Measurements from ENCODE around the gene JCAD.
"Not testable (repeated sequence)": the region's sequence is repeated elsewhere in the genome, so short reads cannot be mapped to it uniquely, and the experiment has no call there.

JCAD gene, protein sequence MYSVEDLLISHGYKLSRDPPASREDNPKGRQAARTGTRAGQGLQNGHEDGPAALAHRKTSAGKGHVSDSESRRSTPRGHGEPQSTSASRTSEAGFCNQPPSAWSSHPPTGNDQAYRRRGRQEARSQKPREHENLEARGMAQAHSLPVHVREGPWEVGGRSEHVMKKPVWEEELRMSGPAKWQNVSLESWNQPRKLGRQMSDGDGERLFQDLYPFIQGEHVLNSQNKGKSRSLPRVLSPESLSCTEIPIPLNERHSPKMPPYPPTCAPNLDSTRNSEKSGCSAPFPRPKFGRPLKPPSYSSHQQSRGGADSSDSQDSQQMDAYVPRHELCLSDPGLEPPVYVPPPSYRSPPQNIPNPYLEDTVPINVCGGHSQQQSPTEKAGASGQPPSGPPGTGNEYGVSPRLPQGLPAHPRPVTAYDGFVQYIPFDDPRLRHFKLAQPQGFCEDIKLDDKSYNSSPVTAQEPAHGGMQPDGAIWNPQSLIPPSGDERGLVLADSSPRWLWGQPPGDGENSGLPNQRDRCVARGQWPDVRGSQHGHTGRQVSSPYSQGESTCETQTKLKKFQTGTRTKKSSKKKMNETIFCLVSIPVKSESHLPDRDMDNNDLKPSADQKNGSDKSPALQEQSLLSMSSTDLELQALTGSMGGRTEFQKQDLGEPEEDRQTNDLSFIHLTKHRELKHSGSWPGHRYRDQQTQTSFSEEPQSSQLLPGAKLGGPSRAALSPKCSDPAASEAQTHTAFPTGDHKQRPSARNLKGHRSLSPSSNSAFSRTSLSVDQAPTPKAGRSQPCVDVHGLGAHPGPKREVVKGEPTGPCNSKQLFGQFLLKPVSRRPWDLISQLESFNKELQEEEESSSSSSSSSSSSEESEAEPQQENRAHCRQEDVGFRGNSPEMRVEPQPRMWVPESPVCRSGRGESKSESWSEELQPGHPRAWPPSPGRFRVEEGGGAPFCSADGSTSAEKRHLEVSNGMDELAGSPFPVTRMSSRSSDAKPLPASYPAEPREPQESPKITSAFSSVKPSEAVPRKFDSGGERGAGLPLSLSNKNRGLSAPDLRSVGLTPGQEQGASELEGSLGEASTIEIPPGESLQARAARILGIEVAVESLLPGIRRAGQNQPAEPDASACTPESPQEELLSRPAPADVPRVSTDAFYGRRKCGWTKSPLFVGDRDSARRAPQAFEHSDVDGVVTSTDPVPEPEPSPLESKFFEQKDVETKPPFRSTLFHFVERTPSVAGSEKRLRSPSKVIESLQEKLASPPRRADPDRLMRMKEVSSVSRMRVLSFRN (N-terminal part only)

GRCh38 chr10:30059209-30060107, at the start of gene JCAD:
JCAD (minus strand) TSS chr10:30059586; CDS start chr10:30047812, 11,774 bp downstream.
- no peak for FAIRE-seq
- DNase-seq (ENCODE audit: insufficient read length, low spot score), result peak; percentile 70
- TF ChIP-seq POLR2A (IDR thresholded peaks at IDR 0.05; ENCODE audit: low read depth, low read length), result peak; percentile 57

DNA sequence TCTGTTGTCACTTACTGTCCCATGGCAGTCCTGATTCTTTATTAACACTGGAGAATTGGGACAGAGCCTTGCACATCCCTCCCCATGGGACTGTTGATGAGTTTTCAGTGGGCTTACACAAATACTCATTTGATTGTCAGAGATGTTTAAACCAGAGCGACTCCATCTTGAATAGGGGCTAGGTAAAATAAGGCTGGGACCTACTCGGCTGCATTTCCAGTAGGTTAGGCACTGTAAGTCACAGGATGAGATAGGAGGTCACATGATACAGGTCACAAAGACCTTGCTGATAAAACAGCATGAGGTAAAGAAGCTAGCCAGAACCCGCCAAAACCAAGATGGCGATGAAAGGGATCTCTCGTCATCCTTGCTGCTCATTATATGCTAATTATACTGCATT, 47.6 kb upstream of the JCAD start:
- TF ChIP-seq POLR2A (IDR thresholded peaks at IDR 0.05; ENCODE audit: low read depth, low read length), result no peak
- FAIRE-seq (no peak), DNase-seq (ENCODE audit: insufficient read length, low spot score) (no peak)

DNA sequence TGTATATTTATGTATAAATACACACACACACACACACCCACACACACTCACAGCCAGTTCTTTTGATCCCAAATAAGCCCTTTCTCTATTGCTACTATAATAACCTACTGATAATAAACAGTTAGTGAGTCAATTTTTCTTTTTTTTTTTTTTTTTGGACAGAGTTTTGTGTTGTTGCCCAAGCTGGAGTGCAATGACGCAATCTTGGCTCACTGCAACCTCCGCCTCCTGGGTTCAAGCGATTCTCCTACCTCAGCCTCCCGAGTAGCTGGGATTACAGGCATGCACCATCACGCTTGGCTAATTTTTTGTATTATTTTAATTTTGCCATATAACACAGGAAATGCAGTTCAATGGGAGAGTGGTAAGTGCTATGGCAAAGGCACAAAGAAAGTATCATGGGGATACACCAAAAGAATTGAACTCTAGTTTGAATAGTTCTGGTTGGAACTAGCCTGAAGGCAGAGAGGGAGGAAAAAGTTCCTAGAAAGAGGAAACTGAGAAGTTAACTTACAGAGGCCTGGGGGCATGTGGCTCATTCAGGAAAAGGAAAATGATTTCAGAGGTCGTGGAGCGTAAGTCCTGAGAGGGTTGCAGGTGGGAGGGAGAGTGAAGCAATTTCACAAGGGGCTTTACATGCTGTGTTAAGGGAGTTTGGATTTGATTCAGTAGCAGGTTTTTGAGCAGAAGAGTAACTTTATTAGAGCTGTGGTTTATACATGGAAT, 44.4 kb upstream of the JCAD start:
- FAIRE-seq, result no peak
- TF ChIP-seq POLR2A (IDR thresholded peaks at IDR 0.05; ENCODE audit: low read depth, low read length), result no peak
- no peak for DNase-seq (ENCODE audit: insufficient read length, low spot score)

DNA sequence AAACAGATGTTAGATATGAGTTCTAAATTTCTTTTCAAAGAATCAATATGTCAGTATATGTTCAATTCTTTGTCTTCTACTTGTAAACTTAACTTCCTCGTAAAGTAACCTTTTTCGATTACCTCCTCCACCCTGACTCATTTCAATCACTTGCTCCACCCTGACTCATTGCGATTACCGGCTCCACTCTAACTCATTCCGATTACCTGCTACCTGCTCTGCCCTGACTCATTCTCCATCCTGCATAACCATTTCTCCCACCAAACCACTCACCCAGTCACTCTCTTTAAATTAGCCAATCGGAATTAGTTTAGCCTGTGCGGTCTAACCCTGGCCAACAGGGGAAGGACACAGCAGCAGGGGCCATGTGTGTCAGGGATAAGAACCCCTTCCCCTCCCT, 40.3 kb upstream of the JCAD start:
- FAIRE-seq; DNase-seq (ENCODE audit: insufficient read length, low spot score): not testable (repeated sequence)

DNA sequence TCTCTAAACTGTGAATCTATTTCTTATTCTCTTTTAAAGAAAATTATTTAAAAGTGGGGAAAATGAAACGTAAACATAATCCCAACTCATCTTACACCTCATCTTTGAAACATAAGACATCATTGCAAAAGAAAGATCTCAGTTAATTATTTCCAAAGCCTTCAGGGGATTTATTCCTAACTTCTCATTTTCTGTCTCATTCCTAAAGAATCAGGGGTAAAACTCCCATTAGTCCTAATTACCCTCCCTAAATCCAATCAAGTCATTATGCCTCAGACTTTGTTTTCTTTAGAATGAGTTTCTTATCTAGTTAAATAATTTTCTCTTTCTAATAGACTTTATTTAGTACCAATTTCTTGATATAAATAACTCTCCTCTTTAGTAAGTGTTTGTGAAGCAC, 39.7 kb upstream of the JCAD start:
- TF ChIP-seq POLR2A (IDR thresholded peaks at IDR 0.05; ENCODE audit: low read depth, low read length), result no peak
- FAIRE-seq, result no peak

GRCh38 chr10:30098629-30099028, 39.2 kb upstream of the JCAD start:
- TF ChIP-seq POLR2A (IDR thresholded peaks at IDR 0.05; ENCODE audit: low read depth, low read length), result no peak
- no peak for DNase-seq (ENCODE audit: insufficient read length, low spot score)
- no peak for FAIRE-seq

More for the DNA sequence above, 39.7 kb upstream of the JCAD start:
- DNase-seq (ENCODE audit: insufficient read length, low spot score), result no peak

DNA sequence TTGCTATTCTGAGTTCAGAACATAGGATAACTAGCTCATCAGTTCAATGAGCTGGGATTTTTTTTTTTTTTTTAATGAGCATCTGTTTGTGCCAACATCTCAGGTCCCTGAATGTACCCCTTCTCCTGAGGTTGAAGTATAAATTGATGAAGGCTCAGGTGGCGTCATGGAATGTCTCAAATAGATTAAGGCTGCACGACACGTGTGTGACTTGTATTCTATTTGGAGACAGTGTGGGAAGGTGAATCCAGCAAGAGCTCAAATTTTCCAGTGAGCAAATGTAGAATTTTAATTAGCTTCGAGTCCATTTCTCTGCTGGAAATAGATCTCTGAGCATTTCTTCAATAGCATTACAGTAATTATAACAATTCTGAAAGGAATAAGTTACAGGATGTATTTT, 37.2 kb upstream of the JCAD start:
- FAIRE-seq, result no peak
- TF ChIP-seq POLR2A (IDR thresholded peaks at IDR 0.05; ENCODE audit: low read depth, low read length), result no peak

DNA sequence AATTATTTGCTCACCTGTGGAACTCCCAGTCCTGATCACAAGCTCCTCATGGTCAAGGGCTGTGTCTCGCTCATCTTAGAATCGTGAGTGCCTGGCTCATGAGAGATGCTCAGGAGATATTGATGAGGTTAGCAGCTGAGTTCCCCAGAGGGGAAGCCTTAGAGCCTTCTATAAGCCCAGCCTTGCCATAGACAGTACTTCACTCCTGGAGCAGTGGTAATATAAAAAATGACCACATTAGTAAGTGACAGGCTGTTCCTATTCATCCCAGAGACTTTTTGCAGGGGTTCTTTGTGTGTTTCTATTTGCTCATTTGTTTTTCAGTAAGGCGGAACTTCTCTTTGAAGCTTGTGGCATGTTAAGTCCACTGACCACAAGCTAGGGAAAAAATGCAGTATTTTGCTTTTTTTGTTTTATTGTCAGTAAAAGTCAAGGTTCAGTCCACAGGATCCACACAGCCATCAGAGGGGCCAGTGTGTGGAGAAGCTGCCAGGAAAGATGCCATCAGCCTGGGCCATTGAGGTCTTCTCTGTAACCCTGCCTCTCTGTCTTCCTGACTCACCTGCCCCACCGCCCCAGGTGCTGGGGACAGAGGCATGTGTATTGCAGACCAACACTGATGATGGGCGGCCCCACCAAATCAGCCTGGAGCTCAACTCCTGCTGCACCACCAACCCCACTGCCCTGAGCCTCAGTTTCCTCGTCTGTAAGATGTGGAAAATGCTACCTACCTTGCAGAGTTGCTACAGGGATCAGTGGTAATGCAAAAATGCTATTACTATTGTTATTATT, 36.4 kb upstream of the JCAD start:
- DNase-seq (ENCODE audit: insufficient read length, low spot score) (no peak), FAIRE-seq (no peak)
- no peak for TF ChIP-seq POLR2A (IDR thresholded peaks at IDR 0.05; ENCODE audit: low read depth, low read length)

More for the DNA sequence above, 37.2 kb upstream of the JCAD start:
- DNase-seq (ENCODE audit: insufficient read length, low spot score), result no peak

GRCh38 chr10:30094601-30095000, 35.2 kb upstream of the JCAD start:
- no peak for DNase-seq (ENCODE audit: insufficient read length, low spot score)
- FAIRE-seq, result no peak
- TF ChIP-seq POLR2A (IDR thresholded peaks at IDR 0.05; ENCODE audit: low read depth, low read length), result no peak

DNA sequence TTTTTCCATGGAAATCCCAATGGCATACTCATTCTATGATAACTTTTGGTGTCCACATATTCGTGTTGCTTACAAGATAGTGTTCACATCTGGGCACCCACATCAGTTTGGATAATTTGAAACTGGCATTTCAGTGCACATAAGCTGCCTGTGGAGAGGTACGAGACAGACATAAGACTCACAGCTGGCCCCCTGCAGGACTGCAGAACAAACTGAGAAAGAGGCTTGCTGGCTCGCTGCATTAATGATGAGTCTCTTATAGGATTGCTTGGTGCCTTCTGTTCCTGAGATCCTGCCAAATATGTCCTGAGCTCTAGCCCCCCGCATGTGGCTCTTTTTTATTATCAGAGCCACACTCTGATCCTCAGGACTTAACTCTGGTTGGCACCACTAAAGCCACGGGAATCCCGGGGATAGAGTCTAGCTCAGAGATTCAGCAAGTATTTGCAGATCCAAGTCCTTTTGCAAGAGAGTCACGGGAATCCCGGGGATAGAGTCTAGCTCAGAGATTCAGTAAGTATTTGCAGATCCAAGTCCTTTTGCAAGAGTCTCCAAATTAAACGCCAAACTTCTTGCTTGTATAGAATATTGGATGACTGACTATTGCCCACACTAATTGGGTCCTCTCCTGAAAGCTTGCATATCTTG, 34.0 kb upstream of the JCAD start:
- DNase-seq (ENCODE audit: insufficient read length, low spot score) (no peak), FAIRE-seq (no peak)

GRCh38 chr10:30092151-30092790, 32.9 kb upstream of the JCAD start:
- FAIRE-seq, result peak; percentile 30
- DNase-seq (ENCODE audit: insufficient read length, low spot score), result peak; percentile 35
- TF ChIP-seq POLR2A (IDR thresholded peaks at IDR 0.05; ENCODE audit: low read depth, low read length), result no peak

More for the DNA sequence above, 34.0 kb upstream of the JCAD start:
- no peak for TF ChIP-seq POLR2A (IDR thresholded peaks at IDR 0.05; ENCODE audit: low read depth, low read length)

Data from H54 (cell line).